ENCODE measurements around the gene PANX2.
"Not testable (repeated sequence)": the region's sequence is repeated elsewhere in the genome, so short reads cannot be mapped to it uniquely, and the experiment has no call there.

The PANX2 gene

DNA sequence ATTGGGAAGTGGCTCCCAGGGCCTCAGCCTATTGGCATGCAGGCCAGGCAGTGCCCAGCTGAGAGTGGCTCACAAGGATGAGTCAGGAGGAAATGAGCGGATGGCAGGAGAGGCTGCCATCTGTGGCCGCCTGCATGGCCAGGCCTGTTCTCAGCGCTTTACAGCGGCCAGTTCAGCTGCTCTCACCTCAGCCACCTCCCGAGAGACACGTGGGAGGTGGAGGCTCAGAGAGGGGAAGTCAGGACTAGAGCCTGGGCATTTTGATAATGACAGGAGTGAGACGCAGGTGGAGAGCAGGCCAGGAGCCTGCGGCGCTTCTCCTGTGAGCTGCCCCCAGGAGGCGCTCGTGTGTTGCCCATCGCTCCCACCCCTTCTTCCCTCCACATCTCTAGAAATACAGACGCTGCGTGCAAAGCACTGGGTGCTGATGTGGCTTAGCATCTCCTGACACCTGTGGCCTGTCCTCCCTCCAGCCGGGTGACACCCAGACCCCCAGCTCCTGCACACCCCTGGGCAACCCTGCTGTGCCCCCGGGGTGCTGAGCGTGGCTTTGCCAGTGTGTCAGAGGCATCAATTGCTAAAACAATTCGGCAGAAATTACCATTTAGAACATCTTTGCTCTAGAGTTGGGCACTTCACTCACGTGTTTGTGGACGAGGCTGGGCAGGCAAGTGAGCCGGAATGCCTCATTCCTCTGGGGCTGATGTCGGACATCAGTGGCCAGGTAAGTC lies 21.4 kb upstream of the PANX2 start:
- no peak for DNase-seq

DNA sequence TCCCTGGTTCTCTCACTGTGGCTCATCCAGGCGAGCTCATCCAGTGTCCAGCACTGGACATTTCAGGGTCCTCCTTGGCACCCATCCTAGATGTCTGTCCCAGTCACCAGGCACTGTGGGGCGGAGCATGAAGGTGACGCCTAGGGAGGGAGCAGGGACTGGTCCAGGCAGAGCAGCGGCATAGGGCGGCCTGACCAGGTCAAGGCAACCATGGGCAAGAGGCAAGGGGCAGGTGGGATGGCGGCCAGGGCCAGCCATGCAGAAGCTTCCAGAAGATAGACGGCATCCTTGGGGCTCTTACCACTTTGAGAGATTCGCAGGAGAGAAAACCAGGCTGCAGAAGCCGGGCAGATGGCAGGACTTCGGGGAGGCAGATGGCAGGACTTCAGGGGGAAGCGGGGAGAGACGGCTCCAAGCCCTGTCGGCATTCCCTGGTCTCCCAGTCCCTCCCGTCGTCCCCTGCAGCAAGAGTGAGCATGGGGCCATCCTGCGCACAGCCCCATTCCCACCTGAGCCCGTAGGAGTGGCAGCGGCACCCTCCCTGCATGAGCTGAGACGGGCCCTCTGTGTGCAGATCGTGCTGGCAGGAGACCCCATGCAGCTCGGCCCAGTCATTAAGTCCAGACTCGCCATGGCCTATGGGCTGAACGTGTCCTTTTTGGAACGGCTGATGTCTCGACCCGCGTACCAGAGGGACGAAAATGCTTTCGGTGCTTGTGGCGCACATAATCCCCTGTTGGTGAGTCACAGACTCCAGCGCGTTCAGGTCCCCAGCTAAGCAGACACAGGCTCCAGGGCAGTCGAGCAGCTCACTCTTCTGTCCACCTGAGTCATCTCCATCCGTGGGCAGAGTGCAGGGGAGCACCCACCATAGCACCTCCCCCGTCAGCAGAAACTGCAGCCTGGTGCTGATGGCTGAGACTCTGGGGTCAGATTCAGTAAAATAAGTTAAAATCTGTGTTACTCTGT lies 20.1 kb upstream of the PANX2 start:
- no peak for DNase-seq

DNA sequence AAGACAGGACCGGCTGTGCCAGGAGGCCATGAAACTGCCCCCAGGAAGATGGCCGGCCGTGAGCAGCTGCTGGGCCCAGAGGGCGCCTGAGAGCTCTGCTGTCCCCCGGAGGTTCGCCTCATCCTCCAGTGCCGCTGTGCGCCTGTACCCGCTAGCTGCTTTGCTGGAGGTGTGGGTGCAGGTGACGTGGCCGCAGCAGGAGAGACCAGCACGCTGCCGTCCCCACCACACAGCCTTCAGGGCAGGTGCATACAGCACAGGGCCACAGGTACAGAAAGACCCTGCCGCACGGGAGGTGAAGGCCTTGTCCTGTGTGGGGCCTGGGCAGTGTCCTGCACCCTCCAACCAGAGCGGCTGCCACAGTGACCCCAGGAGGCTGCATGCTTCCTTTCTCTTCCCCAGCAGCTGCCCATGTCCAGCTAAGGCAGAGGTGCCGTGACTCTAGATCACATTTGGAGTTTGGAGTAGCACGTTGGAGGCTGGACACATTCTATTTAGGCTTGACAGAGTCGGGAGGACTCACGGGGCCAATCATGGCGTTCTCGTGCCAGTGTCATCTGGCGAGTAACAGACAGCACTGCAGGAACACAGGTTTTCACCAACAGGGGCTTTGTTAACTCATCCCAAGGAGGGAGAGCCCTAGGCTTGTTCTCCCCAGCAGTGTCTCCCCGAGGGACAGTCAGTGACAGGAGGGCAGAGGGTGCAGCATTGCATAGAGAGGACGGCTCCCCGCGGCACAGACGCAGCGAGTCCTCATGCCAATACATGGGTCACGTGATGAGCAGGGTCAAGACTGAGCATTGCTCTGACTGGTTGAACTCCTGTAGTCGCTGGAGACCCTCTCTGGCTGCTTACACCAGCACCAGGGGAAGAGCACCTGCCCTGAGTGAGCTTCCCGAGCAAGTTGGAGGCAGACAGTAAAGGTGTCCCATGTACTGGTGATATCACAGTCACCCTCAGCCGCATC lies 18.7 kb upstream of the PANX2 start:
- no peak for DNase-seq

DNA sequence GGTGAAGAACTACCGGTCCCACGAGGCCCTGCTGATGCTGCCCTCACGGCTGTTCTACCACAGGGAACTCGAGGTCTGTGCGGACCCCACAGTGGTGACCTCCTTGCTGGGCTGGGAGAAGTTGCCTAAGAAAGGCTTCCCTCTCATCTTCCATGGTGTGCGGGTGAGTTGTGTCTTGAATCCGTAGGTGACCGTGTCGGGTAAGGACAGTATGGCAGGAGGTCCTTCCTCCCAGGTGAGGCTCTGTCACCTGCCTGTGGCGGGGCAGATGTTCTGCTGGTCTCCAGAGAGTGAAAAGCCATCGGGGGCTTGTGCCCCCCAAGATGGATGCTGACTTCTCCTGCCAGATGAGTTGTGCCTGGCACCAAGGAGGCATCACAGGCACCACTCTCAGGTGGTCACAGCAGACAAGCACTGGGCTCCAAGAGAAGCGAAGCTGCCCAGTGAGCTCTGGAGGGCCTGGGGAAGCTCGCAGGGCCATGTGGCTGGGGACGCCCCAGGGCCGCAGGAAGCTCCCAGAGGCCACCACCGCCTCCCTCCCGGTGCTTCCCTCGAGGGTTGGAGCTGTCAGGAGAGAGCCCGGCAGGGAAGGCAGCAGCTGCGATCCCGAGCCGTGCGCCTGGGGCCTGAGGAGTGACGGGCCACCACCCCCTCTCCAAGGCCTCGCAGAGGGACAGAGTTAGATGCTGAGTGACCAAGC lies 17.3 kb upstream of the PANX2 start:
- DNase-seq, result no peak

GRCh38 chr22:50153756-50154140 lies 16.8 kb upstream of the PANX2 start:
- no peak for DNase-seq

DNA sequence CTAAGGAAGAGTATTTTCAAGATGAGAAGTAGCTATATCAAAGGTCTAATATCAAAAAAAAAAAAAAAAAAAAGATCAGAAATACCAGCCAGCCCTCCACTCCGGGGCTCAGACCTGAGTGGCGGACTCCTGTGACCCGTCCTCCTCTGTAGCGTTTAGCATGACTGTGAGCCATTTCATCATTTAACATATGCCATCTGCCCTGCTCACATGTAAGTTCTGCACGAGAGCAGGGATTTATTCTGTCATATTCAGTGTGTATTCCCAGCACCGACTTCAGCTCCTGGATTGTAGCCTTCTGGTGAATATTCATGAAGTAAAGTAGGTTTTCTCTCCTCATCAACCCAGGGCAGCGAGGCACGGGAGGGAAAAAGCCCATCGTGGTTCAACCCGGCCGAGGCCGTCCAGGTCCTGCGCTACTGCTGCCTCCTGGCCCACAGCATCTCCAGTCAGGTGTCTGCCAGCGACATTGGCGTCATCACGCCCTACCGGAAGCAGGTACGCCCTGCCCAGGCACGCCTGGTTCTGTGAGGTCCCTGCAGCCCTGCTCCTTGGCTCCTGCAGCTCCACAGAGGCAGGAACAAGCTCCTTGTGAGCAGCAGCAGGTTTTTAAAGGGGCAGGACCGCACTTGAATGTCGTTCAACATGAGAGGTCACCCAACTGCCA lies 12.7 kb upstream of the PANX2 start:
- no peak for DNase-seq

- no peak for DNase-seq
Measured at GRCh38 chr22:50160947-50161346, 9.6 kb upstream of the PANX2 start.

- DNase-seq, result no peak
Measured at GRCh38 chr22:50161508-50162390, 8.8 kb upstream of the PANX2 start.

GRCh38 chr22:50162391-50162956 lies 8.1 kb upstream of the PANX2 start:
- DNase-seq, result no peak

GRCh38 chr22:50165436-50166123 lies 5.0 kb upstream of the PANX2 start:
- DNase-seq, result no peak

DNA sequence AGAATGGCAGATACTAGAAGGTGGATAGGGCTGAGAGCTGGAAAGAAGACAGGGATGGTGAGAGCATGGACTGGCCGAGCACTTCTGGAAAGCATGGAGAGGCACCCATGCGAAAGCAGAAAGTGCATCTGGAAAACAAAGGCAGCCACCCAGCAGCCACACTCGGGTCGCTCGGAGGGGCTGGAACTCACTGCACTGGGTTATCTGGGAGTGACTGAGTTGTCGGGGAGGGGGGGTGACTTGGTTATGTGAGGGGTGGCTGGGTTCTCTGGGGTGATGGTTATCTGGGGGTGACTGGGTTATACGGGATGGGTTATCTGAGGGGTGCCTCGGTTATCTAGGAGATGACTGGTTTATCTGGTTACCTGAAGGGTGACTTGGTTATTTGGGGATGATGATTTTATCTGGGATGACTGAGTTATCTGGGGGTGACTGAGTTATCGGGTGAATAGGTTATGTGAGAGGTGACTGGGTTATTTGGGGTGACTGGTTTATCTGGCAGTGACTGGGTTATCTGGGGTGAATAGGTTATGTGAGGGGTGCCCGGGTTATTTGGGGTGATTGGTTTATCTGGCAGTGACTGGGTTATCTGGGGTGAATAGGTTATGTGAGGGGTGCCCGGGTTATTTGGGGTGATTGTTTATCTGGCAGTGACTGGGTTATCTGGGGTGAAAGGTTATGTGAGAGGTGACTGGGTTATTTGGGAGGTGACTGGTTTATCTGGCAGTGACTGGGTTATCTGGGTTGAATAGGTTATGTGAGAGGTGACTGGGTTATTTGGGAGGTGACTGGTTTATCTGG lies 2.6 kb upstream of the PANX2 start:
- no peak for DNase-seq

DNA sequence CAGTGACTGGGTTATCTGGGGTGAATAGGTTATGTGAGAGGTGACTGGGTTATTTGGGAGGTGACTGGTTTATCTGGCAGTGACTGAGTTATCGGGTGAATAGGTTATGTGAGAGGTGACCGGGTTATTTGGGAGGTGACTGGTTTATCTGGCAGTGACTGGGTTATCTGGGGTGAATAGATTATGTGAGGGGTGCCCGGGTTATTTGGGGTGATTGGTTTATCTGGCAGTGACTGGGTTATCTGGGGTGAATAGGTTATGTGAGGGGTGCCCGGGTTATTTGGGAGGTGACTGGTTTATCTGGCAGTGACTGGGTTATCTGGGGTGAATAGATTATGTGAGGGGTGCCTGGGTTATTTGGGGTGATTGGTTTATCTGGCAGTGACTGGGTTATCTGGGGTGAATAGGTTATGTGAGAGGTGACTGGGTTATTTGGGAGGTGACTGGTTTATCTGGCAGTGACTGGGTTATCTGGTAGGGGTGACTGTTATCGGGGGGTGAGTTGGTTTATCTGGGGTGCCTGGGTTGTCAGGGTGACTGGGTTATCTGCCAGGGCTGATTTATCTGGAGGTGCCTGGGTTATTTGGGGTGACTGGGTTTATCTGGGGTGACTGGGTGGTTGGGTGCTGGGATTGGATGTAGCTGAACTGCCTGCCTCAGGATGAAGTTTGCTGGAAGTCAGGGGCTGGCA lies 1.9 kb upstream of the PANX2 start:
- DNase-seq, result not testable (repeated sequence)

DNA sequence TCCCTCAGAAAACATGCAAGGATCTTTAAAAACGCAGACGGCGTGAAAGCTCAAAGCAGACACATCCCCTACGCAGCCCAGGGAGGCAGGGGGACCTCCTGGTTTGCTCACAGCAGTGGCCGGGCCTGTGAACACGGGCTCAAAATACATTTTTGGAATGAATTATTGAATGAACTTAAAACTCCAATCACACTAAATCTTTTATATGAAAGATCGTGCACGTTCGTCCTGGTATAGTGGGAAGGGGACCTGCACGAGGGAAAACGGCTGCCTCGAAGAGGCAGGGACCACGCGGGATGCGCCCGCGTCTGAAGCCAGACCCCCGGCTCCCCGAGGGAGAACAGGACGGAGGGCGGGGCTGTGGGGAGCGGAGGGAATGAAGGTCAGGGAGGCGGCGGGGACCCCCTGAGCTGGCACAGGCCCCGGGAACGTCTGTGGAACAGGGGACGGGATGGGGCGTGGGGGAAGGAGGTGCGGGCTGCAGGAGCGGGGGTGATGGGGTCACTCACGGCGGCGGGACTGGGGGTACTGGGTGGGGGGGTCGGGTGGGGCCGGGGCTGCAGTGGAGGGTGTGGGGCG lies 1.3 kb upstream of the PANX2 start:
- no peak for DNase-seq

GRCh38 chr22:50169774-50170341 lies 673 bp upstream of the PANX2 start:
- DNase-seq, result no peak

GRCh38 chr22:50171319-50171964 lies 911 bp downstream of the PANX2 start:
- DNase-seq, result no peak

DNA sequence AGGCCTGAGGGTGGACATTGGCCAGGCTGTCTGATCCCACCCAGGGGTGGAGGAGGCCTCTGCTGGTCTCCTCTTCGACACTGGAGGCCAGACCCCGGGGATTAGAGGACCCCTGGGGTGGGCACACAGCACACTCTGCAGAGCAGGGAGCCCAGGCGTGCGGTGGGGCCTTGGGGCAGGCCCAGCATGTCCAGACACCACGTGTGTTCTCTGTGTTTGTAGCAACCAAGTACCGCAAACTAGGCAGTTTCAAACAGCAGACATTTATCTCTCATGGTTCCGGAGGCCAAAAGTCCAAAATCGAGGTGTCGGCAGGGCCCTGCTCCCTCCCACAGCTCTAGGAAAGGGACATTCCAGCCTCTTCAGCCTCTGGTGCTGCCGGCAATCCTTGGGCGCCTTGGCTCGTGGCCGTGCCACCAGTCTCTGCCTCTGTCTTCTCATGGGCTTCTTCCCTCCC lies 1.5 kb downstream of the PANX2 start:
- no peak for DNase-seq
